Breast epithelium (tissue), 3 donors: ENCODE measurements around the gene FNDC10.

Experiments used
- POLR2A ChIP-seq: fragments of 450-650 bp; IDR thresholded peaks from one replicate; pipeline ENCODE4 v1.6.1; 2016; ENCODE audit warnings: antibody characterized with exemption, mild to moderate bottlenecking, moderate library complexity
- POLR2AphosphoS5 ChIP-seq, 3 donors: sonication (generic); formaldehyde crosslinking; IDR thresholded peaks; one replicate each; pipeline ENCODE4 v1.6.1; 2017; ENCODE audit warnings: antibody characterized with exemption in 3 of 3
- TF ChIP-seq, protein P1 (sequence below), 3 donors: fragments of 450-650 bp; IDR thresholded peaks; one replicate each; pipeline ENCODE4 v1.5.1; 2016 to 2017; ENCODE audit warnings: antibody characterized with exemption in 3 of 3, mild to moderate bottlenecking in 3 of 3, moderate library complexity in 3 of 3

DNA sequence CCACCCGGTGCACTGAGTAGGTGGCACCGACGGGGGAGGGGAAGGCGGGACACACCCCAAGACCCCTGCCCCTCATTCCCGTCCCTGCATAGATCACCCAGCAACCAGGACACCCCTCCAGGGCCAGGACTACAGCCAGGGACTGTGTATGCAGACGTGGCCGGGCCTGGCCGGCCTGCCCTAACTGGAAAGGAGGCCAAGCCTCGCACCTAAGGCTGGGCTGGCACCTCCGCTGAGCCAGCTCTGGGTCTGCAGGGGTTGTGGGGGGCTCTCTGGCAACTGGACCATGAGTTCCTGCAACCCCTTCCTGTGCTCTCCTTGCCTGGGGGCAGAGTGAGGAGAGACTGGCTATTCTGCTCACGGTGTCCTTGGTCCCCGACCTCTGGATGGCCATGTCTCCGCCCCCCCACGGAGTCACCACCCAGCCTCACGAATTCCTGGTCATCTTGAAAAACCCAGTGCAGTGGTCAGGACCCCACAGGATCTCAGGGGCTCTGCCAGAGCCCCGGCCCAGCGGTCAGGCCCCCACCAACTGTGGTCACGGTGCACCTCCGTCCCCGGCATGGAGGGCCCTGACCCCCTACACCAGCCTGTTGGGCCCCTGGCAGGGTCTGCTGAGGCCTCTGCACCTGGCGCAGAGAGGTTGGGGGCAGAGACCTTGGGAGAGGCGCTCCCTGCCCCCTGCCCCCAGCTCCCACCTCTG is 1.1 kb upstream of the FNDC10 start:
- TF ChIP-seq, protein P1, sequence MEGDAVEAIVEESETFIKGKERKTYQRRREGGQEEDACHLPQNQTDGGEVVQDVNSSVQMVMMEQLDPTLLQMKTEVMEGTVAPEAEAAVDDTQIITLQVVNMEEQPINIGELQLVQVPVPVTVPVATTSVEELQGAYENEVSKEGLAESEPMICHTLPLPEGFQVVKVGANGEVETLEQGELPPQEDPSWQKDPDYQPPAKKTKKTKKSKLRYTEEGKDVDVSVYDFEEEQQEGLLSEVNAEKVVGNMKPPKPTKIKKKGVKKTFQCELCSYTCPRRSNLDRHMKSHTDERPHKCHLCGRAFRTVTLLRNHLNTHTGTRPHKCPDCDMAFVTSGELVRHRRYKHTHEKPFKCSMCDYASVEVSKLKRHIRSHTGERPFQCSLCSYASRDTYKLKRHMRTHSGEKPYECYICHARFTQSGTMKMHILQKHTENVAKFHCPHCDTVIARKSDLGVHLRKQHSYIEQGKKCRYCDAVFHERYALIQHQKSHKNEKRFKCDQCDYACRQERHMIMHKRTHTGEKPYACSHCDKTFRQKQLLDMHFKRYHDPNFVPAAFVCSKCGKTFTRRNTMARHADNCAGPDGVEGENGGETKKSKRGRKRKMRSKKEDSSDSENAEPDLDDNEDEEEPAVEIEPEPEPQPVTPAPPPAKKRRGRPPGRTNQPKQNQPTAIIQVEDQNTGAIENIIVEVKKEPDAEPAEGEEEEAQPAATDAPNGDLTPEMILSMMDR (IDR thresholded peaks at IDR 0.05): no peak
- TF ChIP-seq POLR2A: no peak
- no peak for TF ChIP-seq POLR2AphosphoS5 (IDR thresholded peaks at IDR 0.05)
